ENCODE measurements around the gene TSPEAR.

- TF ChIP-seq CTCF (IDR thresholded peaks at IDR 0.05), result no peak
- TF ChIP-seq SIN3A (IDR thresholded peaks at IDR 0.05; ENCODE audit: borderline replicate concordance, insufficient read depth, low read depth, low read length), result no peak
- no peak for TF ChIP-seq POLR2AphosphoS5 (IDR thresholded peaks at IDR 0.05; ENCODE audit: low read depth, low read length)
- TF ChIP-seq REST (IDR thresholded peaks at IDR 0.05; ENCODE audit: insufficient read depth in 1 of 2, low read depth in 2 of 2, low read length in 1 of 2), result no peak
Measured at GRCh38 chr21:44751799-44752636, 40.6 kb upstream of the TSPEAR start.
